DMS53 treated with DMSO at 0.1 percent for 48 hours (cell line): ENCODE measurements around the gene DPP6.

ENCODE experiments used
- DNase-seq: peaks from one replicate; lab custom pipeline; 2025; ENCODE audit not compliant: unreplicated experiment; lab: John Stamatoyannopoulos, UW

DPP6 gene

GRCh38 chr7:154394804-154395203 is 342.6 kb downstream of the DPP6 start:
- no peak for DNase-seq

- no peak for DNase-seq
Measured at GRCh38 chr7:154406312-154406711, 354.1 kb downstream of the DPP6 start.

GRCh38 chr7:154409703-154410311 is 357.6 kb downstream of the DPP6 start:
- no peak for DNase-seq

- DNase-seq: no peak
Measured at GRCh38 chr7:154412105-154412504, 359.9 kb downstream of the DPP6 start.

GRCh38 chr7:154415709-154416399 is 363.7 kb downstream of the DPP6 start:
- no peak for DNase-seq

GRCh38 chr7:154416714-154417113 is 364.5 kb downstream of the DPP6 start:
- DNase-seq: no peak

GRCh38 chr7:154419344-154419743 is 367.1 kb downstream of the DPP6 start:
- DNase-seq: no peak

- no peak for DNase-seq
Measured at GRCh38 chr7:154423231-154423630, 371.0 kb downstream of the DPP6 start.

- no peak for DNase-seq
Measured at GRCh38 chr7:154424350-154424749, 372.2 kb downstream of the DPP6 start.

- no peak for DNase-seq
Measured at GRCh38 chr7:154425271-154425670, 373.1 kb downstream of the DPP6 start.

- DNase-seq: no peak
Measured at GRCh38 chr7:154426778-154427177, 374.6 kb downstream of the DPP6 start.

GRCh38 chr7:154427533-154427932 is 375.3 kb downstream of the DPP6 start:
- DNase-seq: no peak

- no peak for DNase-seq
Measured at GRCh38 chr7:154429666-154430404, 377.6 kb downstream of the DPP6 start.

- DNase-seq: no peak
Measured at GRCh38 chr7:154430640-154431039, 378.4 kb downstream of the DPP6 start.

GRCh38 chr7:154431045-154431444 is 378.8 kb downstream of the DPP6 start:
- no peak for DNase-seq

GRCh38 chr7:154433632-154434598 is 381.7 kb downstream of the DPP6 start:
- no peak for DNase-seq

- no peak for DNase-seq
Measured at GRCh38 chr7:154436560-154436959, 384.4 kb downstream of the DPP6 start.

GRCh38 chr7:154437234-154437633 is 385.0 kb downstream of the DPP6 start:
- no peak for DNase-seq

- DNase-seq: no peak
Measured at GRCh38 chr7:154438571-154439367, 386.6 kb downstream of the DPP6 start.

GRCh38 chr7:154440058-154440457 is 387.9 kb downstream of the DPP6 start:
- DNase-seq: no peak
